Measurements from ENCODE around the gene METTL21C. TPM values are rescaled to one million over a fixed set of nuclear protein-coding genes. Genes with fewer than 3 reads are reported as not detected.

METTL21C gene
- polyA plus RNA-seq, result not detected in 3 replicates
- polyA plus RNA-seq (2011; ENCODE audit: low read depth), result not detected
- polyA plus RNA-seq (2011; cell fraction: cytosol; rRNA removed), result not detected in 2 replicates
- not detected in 2 replicates for polyA plus RNA-seq (2011; cell fraction: nucleus; rRNA removed)
- not detected in 2 replicates for polyA plus RNA-seq (2012; ENCODE audit: low replicate concordance)
- polyA minus RNA-seq, result not detected in 3 replicates
- polyA minus RNA-seq (2011; cell fraction: cytosol; rRNA and poly(A)+ RNA removed), result not detected
- polyA minus RNA-seq (2011; cell fraction: nucleus; rRNA and poly(A)+ RNA removed), result not detected in 2 replicates

GRCh38 chr13:102694937-102695336, at the start of gene METTL21C:
Gene METTL21C (minus strand): TSS chr13:102695044. CDS start chr13:102694498, 546 bp downstream.
- H3K27me3 ChIP-seq (ENCODE audit: control insufficient read depth, extremely low read depth, insufficient read depth, low read length), result peaks cover 14% of the 10 kb centered on the region
- no peaks in the 10 kb centered on the region for H3K9me1 ChIP-seq (ENCODE audit: control insufficient read depth, extremely low read depth, insufficient read depth, low read length)
- H3K4me2 ChIP-seq (ENCODE audit: control insufficient read depth, extremely low read depth, insufficient read depth, low read depth, low read length), result no peak within 1 kb of the TSS
- H3K27ac ChIP-seq (ENCODE audit: control insufficient read depth, insufficient read depth, low read length), result no peak within 1 kb of the TSS
- H4K20me1 ChIP-seq (ENCODE audit: control insufficient read depth, extremely low read depth, insufficient read depth, low read length), result no peaks in the 10 kb centered on the region
- H3K4me3 ChIP-seq (ENCODE audit: control insufficient read depth in 2 of 3, extremely low read depth in 1 of 3, insufficient read depth in 2 of 3, low read depth in 1 of 3, low read length in 3 of 3), result no peak within 1 kb of the TSS
- dilution Hi-C loops (cut with MboI; ENCODE audit: extremely low pct_ligation_motif_present, low sequenced_read_pairs), result no loop called here
- H2AFZ ChIP-seq (ENCODE audit: control insufficient read depth, low read length), result no peak within 1 kb of the TSS
- no peak for DNase-seq (ENCODE audit: low read depth, low spot score)
- H3K4me1 ChIP-seq (ENCODE audit: control insufficient read depth, extremely low read depth, insufficient read depth, low read length), result no peaks in the 10 kb centered on the region
- FAIRE-seq, result no peak
- no peaks in the 10 kb centered on the region for H3K36me3 ChIP-seq (ENCODE audit: control insufficient read depth in 2 of 2, extremely low read depth in 1 of 2, insufficient read depth in 2 of 2, low read length in 2 of 2)
- H3K79me2 ChIP-seq (ENCODE audit: control insufficient read depth, insufficient read depth, low read length), result no peaks in the 10 kb centered on the region
- no peaks in the 10 kb centered on the region for H3K9me3 ChIP-seq (ENCODE audit: control insufficient read depth, low read depth, low read length)
- no peak within 1 kb of the TSS for H3K9ac ChIP-seq (ENCODE audit: control insufficient read depth, extremely low read depth, insufficient read depth, low read length)
- TF ChIP-seq CTCF (optimal IDR thresholded peaks at IDR 0.05 in 1 of 3, IDR thresholded peaks at IDR 0.05 in 1 of 3, conservative IDR thresholded peaks at IDR 0.05 in 1 of 3; ENCODE audit: extremely low read depth in 1 of 3, insufficient read depth in 2 of 3, low read length in 3 of 3), result no peak

- no peak overlapping the region for H2AFZ ChIP-seq (ENCODE audit: control insufficient read depth, low read length)
- H3K79me2 ChIP-seq (ENCODE audit: control insufficient read depth, insufficient read depth, low read length), result no peaks in the 10 kb centered on the region
- H3K9ac ChIP-seq (ENCODE audit: control insufficient read depth, extremely low read depth, insufficient read depth, low read length), result no peak overlapping the region
- no peaks in the 10 kb centered on the region for H3K36me3 ChIP-seq (ENCODE audit: control insufficient read depth in 2 of 2, extremely low read depth in 1 of 2, insufficient read depth in 2 of 2, low read length in 2 of 2)
- H3K4me2 ChIP-seq (ENCODE audit: control insufficient read depth, extremely low read depth, insufficient read depth, low read depth, low read length), result no peak overlapping the region
- no peaks in the 10 kb centered on the region for H3K4me1 ChIP-seq (ENCODE audit: control insufficient read depth, extremely low read depth, insufficient read depth, low read length)
- DNase-seq (ENCODE audit: low read depth, low spot score) (no peak), FAIRE-seq (no peak)
- H3K27me3 ChIP-seq (ENCODE audit: control insufficient read depth, extremely low read depth, insufficient read depth, low read length), result peaks cover 7% of the 10 kb centered on the region
- no peak overlapping the region for H3K27ac ChIP-seq (ENCODE audit: control insufficient read depth, insufficient read depth, low read length)
- dilution Hi-C loops (cut with MboI; ENCODE audit: extremely low pct_ligation_motif_present, low sequenced_read_pairs), result no loop called here
- H3K9me3 ChIP-seq (ENCODE audit: control insufficient read depth, low read depth, low read length), result no peaks in the 10 kb centered on the region
- TF ChIP-seq CTCF (optimal IDR thresholded peaks at IDR 0.05 in 1 of 3, IDR thresholded peaks at IDR 0.05 in 1 of 3, conservative IDR thresholded peaks at IDR 0.05 in 1 of 3; ENCODE audit: extremely low read depth in 1 of 3, insufficient read depth in 2 of 3, low read length in 3 of 3), result no peak
- no peak for TF ChIP-seq EZH2 (IDR thresholded peaks at IDR 0.05; ENCODE audit: low read length)
- H3K4me3 ChIP-seq (ENCODE audit: control insufficient read depth in 2 of 3, extremely low read depth in 1 of 3, insufficient read depth in 2 of 3, low read depth in 1 of 3, low read length in 3 of 3), result no peak overlapping the region
- H4K20me1 ChIP-seq (ENCODE audit: control insufficient read depth, extremely low read depth, insufficient read depth, low read length), result no peaks in the 10 kb centered on the region
- no peaks in the 10 kb centered on the region for H3K9me1 ChIP-seq (ENCODE audit: control insufficient read depth, extremely low read depth, insufficient read depth, low read length)
Measured at GRCh38 chr13:102742506-102742905, 47.7 kb upstream of the METTL21C start.

Measured in keratinocyte (primary cell).